Chondrocyte (in vitro differentiated cells): ENCODE data around the gene WWOX. TPM values are rescaled to one million over a fixed set of nuclear protein-coding genes. Genes with fewer than 3 reads are reported as not detected.
A peak's percentile ranks its signal among the peaks of the same experiment; 100 is the strongest.

ENCODE experiments used
- DNase-seq: peaks from one replicate; pipeline ENCODE4 v3.0.0; 2021; ENCODE audit warnings: mixed read lengths, low spot score
- H3K27ac Mint-ChIP-seq: one replicate; pipeline ENCODE4 v1.8.0; 2021; ENCODE audit warnings: mild to moderate bottlenecking, moderate library complexity, mixed read lengths; ENCODE audit not compliant: unreplicated experiment
- H3K27me3 Mint-ChIP-seq: 2 replicates; pipeline ENCODE4 v1.8.0; 2021; ENCODE audit warnings: low read depth, mixed read lengths
- H3K36me3 Mint-ChIP-seq: 2 replicates; pipeline ENCODE4 v1.8.0; 2021; ENCODE audit warnings: low read depth, mixed read lengths
- H3K4me1 Mint-ChIP-seq: 2 replicates; pipeline ENCODE4 v1.8.0; 2021; ENCODE audit warnings: low read depth, mild to moderate bottlenecking, mixed read lengths
- H3K4me3 Mint-ChIP-seq: one replicate; pipeline ENCODE4 v1.8.0; 2021; ENCODE audit warnings: mild to moderate bottlenecking, moderate library complexity, mixed read lengths; ENCODE audit not compliant: unreplicated experiment
- H3K9me3 Mint-ChIP-seq: 2 replicates; pipeline ENCODE4 v1.8.0; 2021; ENCODE audit warnings: low read depth, mixed read lengths
- CTCF ChIP-seq: fragments of 200-600 bp; sonication (generic); IDR thresholded peaks from 2 replicates; pipeline ENCODE4 v1.5.0; 2021; ENCODE audit warnings: antibody characterized with exemption, mild to moderate bottlenecking, moderate library complexity
- total RNA-seq: library from RNA; stranded (reverse); gene quantifications from 3 replicates; pipeline ENCODE4 v1.2.1, GENCODE V29; 2021

The WWOX gene
- total RNA-seq, 1 donor from 2014 or later: 12.1 TPM

GRCh38 chr16:78081341-78081740, 18.1 kb upstream of the WWOX start:
- TF ChIP-seq CTCF: no peak
- H3K27me3 Mint-ChIP-seq: peaks cover 5% of the 10 kb centered on the region
- no peak for DNase-seq

GRCh38 chr16:78091419-78091818, 8.0 kb upstream of the WWOX start:
- Mint-ChIP-seq H3K36me3 (no peaks in the 10 kb centered on the region), H3K27ac (no peak overlapping the region), H3K4me1 (no peaks in the 10 kb centered on the region), H3K9me3 (peaks cover 1% of the 10 kb centered on the region), H3K4me3 (no peak overlapping the region), H3K27me3 (peaks cover 26% of the 10 kb centered on the region)
- TF ChIP-seq CTCF: no peak
- no peak for DNase-seq

More at GRCh38 chr16:78081341-78081740, 18.1 kb upstream of the WWOX start:
- no peak overlapping the region for H3K4me3 Mint-ChIP-seq
- peaks cover 6% of the 10 kb centered on the region for H3K9me3 Mint-ChIP-seq
- H3K27ac Mint-ChIP-seq: no peak overlapping the region
- H3K36me3 Mint-ChIP-seq: no peaks in the 10 kb centered on the region
- H3K4me1 Mint-ChIP-seq: no peaks in the 10 kb centered on the region

- Mint-ChIP-seq H3K4me1 (no peaks in the 10 kb centered on the region), H3K27ac (no peak overlapping the region), H3K27me3 (peaks cover 26% of the 10 kb centered on the region), H3K9me3 (no peaks in the 10 kb centered on the region), H3K4me3 (no peak overlapping the region), H3K36me3 (no peaks in the 10 kb centered on the region)
- DNase-seq: no peak
- TF ChIP-seq CTCF: no peak
These were observed 6.7 kb upstream of the WWOX start for GRCh38 chr16:78092758-78093157.

GRCh38 chr16:78094166-78094565, 5.3 kb upstream of the WWOX start:
- no peak overlapping the region for H3K4me3 Mint-ChIP-seq
- H3K4me1 Mint-ChIP-seq: peaks cover 5% of the 10 kb centered on the region
- no peaks in the 10 kb centered on the region for H3K36me3 Mint-ChIP-seq
- no peaks in the 10 kb centered on the region for H3K9me3 Mint-ChIP-seq
- TF ChIP-seq CTCF: peak; percentile 58
- H3K27ac Mint-ChIP-seq: no peak overlapping the region
- H3K27me3 Mint-ChIP-seq: peaks cover 26% of the 10 kb centered on the region
- DNase-seq: no peak

GRCh38 chr16:78094998-78095397, 4.5 kb upstream of the WWOX start:
- Mint-ChIP-seq H3K27me3 (peaks cover 26% of the 10 kb centered on the region), H3K4me3 (no peak overlapping the region), H3K27ac (no peak overlapping the region), H3K4me1 (peaks cover 6% of the 10 kb centered on the region), H3K9me3 (no peaks in the 10 kb centered on the region), H3K36me3 (no peaks in the 10 kb centered on the region)
- no peak for DNase-seq
- no peak for TF ChIP-seq CTCF
